Naive thymus-derived CD4-positive, alpha-beta T cell (primary cell): ENCODE data around the gene KIAA1328. TPM values are rescaled to one million over a fixed set of nuclear protein-coding genes. Genes with fewer than 3 reads are reported as not detected.

Experiments
- ATAC-seq: fragments of 150-1000 bp; cut with Tn5 transposase; 2 replicates; pipeline ENCODE4 v1.10.0; 2021; ENCODE audit warnings: mild to moderate bottlenecking, moderate library complexity
- CTCF ChIA-PET: fragments of 350-600 bp; sonication (Branson Sonifier 250); formaldehyde crosslinking; loops from one replicate; lab custom pipeline; 2021; ENCODE audit warnings: antibody characterized with exemption; lab: Charles Lee
- POLR2A ChIA-PET: fragments of 350-600 bp; sonication (Branson Sonifier 250); formaldehyde crosslinking; loops from one replicate; lab custom pipeline; 2021; ENCODE audit warnings: antibody characterized with exemption, inconsistent platforms; lab: Charles Lee
- DNase-seq, 9 donors: peaks; one replicate each; pipeline versions ENCODE4 v3.0.0 to v3.0.0-alpha.2; 2020 to 2022; ENCODE audit warnings: mixed read lengths in 1 of 9
- H3K27ac ChIP-seq: one replicate; pipeline ENCODE4 v1.7.0; 2013; ENCODE audit warnings: mild to moderate bottlenecking, low read depth, low read length, moderate library complexity
- H3K27me3 ChIP-seq, 2 donors: one replicate each; pipeline ENCODE4 v1.7.0; 2013; ENCODE audit warnings: low read length in 2 of 2, mild to moderate bottlenecking in 2 of 2, moderate library complexity in 2 of 2; ENCODE audit not compliant: control insufficient read depth in 2 of 2, insufficient read depth in 2 of 2
- H3K36me3 ChIP-seq, 3 experiments: 1 replicate in 2 of 3; 2 replicates in 1 of 3; pipeline ENCODE4 v1.7.0; 2013; ENCODE audit warnings: low read length in 3 of 3, mild to moderate bottlenecking in 3 of 3, moderate library complexity in 1 of 3; ENCODE audit not compliant: insufficient read depth in 3 of 3, control insufficient read depth in 2 of 3
- H3K4me1 ChIP-seq, 2 donors: one replicate each; pipeline ENCODE4 v1.7.0; 2013; ENCODE audit warnings: low read length in 2 of 2, mild to moderate bottlenecking in 2 of 2, moderate library complexity in 1 of 2; ENCODE audit not compliant: control insufficient read depth in 2 of 2, insufficient read depth in 2 of 2
- H3K4me3 ChIP-seq: 2 replicates; pipeline ENCODE4 v1.7.0; 2013; ENCODE audit warnings: mild to moderate bottlenecking, low read length
- H3K9me3 ChIP-seq, 3 experiments: 1 replicate in 2 of 3; 2 replicates in 1 of 3; pipeline ENCODE4 v1.7.0; 2013; ENCODE audit warnings: low read length in 3 of 3; ENCODE audit not compliant: control insufficient read depth in 2 of 3
- H3K27ac Mint-ChIP-seq, 9 donors: one replicate each; pipeline ENCODE4 v1.8.0; 2020 to 2022; ENCODE audit warnings: mixed read lengths in 9 of 9, mild to moderate bottlenecking in 8 of 9, moderate library complexity in 5 of 9, inconsistent platforms in 2 of 9
- H3K27me3 Mint-ChIP-seq, 5 donors: one replicate each; pipeline ENCODE4 v1.8.0; 2021 to 2022; ENCODE audit warnings: mixed read lengths in 5 of 5, mild to moderate bottlenecking in 1 of 5
- H3K36me3 Mint-ChIP-seq, 5 donors: one replicate each; pipeline ENCODE4 v1.8.0; 2020 to 2022; ENCODE audit warnings: mixed read lengths in 5 of 5, mild to moderate bottlenecking in 3 of 5, inconsistent platforms in 1 of 5
- H3K4me1 Mint-ChIP-seq, 7 donors: one replicate each; pipeline ENCODE4 v1.8.0; 2020 to 2022; ENCODE audit warnings: mixed read lengths in 7 of 7, mild to moderate bottlenecking in 3 of 7, inconsistent platforms in 1 of 7
- H3K4me3 Mint-ChIP-seq, 10 donors: one replicate each; pipeline ENCODE4 v1.8.0; 2020 to 2022; ENCODE audit warnings: mild to moderate bottlenecking in 10 of 10, mixed read lengths in 10 of 10, moderate library complexity in 6 of 10, inconsistent platforms in 2 of 10
- H3K9me3 Mint-ChIP-seq, 11 donors: one replicate each; pipeline ENCODE4 v1.8.0; 2020 to 2022; ENCODE audit warnings: mixed read lengths in 11 of 11, mild to moderate bottlenecking in 4 of 11, inconsistent platforms in 1 of 11, moderate library complexity in 1 of 11
- intact Hi-C, 2 donors: fragments of 100-400 bp; cut with micrococcal nuclease; formaldehyde crosslinking; loops; one replicate each; pipeline ENCODE4 v1.15.1; 2023
- polyA plus RNA-seq, 2 donors: library from polyadenylated mRNA; unstranded; fragments of 300-500 nt; fragmentation: Illumina TruSeq; gene quantifications; one replicate each; pipeline ENCODE4 v1.2.3, GENCODE V29; 2021
- total RNA-seq, 6 experiments: library from RNA in 5 of 6; stranded (reverse) in 5 of 6; gene quantifications; 1 replicate in 5 of 6; 2 replicates in 1 of 6; pipeline ENCODE4 v1.2.3 and lab custom pipeline; 2021 to 2026

Gene KIAA1328
- total and polyA plus RNA-seq, 7 experiments from 2014 or later, result 8.1 to 17.6 (median 13.2) TPM

DNA sequence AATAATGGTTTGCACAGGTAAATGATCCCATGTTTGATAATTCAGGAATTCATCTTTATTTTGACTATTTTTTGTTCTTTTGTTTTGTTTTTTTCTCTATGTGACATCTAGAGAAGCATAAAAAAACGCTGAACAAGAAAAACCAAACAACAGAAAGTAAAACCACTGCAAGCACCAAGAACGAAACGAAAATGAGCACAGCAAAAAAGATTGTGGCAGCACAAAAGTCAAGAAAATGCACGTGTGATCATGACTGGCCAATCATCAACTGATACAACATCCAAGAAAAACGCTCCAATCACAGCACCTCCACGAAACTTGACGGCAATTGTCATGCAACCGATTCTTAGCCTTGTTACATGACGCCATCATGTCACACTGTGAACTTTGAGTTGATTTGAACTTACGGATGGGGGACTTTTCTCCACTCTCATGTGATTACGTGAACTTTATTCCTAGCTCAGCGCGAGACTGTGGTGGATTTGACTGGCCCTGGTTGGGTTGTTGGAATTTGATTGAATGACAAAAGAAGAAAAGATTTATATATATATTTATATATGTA, 417.9 kb downstream of the KIAA1328 start:
- Mint-ChIP-seq H3K4me3 (no peak overlapping the region), H3K4me1 (peaks cover 0 to 11% (median 4%) of the 10 kb centered on the region in 7 donors), H3K36me3 (peaks cover 0 to 11% (median 3%) of the 10 kb centered on the region in 5 donors), H3K27me3 (peaks cover 36 to 59% (median 54%) of the 10 kb centered on the region in 5 donors), H3K9me3 (peaks cover 0 to 30% (median 4%) of the 10 kb centered on the region in 11 donors), H3K27ac (no peak overlapping the region)
- POLR2A ChIA-PET, result no interaction called here
- Histone ChIP-seq H3K27ac (no peak overlapping the region), H3K4me3 (no peak overlapping the region), H3K27me3 (no peaks in the 10 kb centered on the region), H3K9me3 (no peaks in the 10 kb centered on the region), H3K36me3 (no peaks in the 10 kb centered on the region), H3K4me1 (no peaks in the 10 kb centered on the region)
- CTCF ChIA-PET, result no interaction called here
- no peak for ATAC-seq
- no peak for DNase-seq
- intact Hi-C loops, result no loop called here

DNA sequence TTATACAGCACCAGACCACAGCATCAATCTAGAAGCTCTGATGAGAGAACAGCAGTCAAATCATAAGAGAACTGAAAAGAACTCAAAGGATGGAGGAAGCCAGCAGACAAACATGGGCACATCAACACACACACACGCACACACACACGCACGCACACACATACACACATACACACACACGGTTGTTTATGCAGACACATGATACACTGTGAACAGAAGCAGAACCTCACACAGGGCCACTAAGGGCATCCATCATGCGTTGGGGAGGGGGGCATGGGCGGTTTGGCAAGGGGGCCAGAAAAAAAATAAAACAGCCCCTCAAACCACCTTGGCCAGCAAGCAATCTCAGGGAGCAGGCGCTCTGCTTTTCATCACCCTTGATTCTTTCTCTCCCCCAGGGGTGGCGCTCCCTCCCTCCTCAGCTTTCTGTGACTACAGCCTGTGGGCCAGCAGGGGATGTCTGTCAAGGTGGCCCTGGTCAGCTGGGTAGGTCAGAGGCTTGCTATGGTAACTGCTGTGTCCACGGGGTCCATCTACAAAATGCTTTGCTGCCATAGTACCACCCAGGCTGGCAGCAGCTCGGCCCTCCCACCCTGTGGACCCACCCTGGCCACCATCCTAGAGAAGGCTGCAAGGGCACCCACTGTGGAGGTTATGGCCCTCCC, 418.7 kb downstream of the KIAA1328 start:
- Mint-ChIP-seq H3K9me3 (peaks cover 0 to 30% (median 4%) of the 10 kb centered on the region in 11 donors), H3K27me3 (peaks cover 40 to 65% (median 59%) of the 10 kb centered on the region in 5 donors), H3K4me1 (peaks cover 2 to 13% (median 4%) of the 10 kb centered on the region in 7 donors), H3K4me3 (no peak overlapping the region), H3K36me3 (peaks cover 0 to 11% (median 3%) of the 10 kb centered on the region in 5 donors), H3K27ac (no peak overlapping the region)
- no peak for ATAC-seq
- intact Hi-C loops, result no loop called here
- no peaks in the 10 kb centered on the region for H3K4me1 ChIP-seq
- H3K27me3 ChIP-seq, result no peaks in the 10 kb centered on the region
- no peak overlapping the region for H3K27ac ChIP-seq
- H3K9me3 ChIP-seq, result no peaks in the 10 kb centered on the region
- CTCF ChIA-PET, result no interaction called here
- no peak for DNase-seq
- H3K36me3 ChIP-seq, result no peaks in the 10 kb centered on the region
- POLR2A ChIA-PET, result no interaction called here
- no peak overlapping the region for H3K4me3 ChIP-seq

DNA sequence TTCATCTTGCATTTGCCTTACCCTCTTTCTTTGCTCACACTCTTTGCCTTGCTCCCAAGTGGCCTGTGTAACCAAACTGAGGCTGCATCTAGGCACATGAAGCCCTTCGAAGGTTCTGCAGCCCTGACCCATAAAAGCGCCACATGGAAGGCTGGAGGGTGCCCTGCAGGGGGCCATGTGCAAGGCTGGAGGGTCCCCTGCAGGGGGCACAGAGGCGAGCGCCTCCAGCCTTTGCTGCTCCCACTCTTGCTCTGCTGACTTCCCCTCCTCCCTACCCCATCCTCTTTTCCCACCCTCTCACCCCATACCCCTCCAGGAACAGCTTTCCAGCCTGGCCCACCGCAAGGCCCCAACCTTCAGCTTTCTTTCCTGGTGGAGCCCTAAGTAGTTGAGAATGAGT, 419.4 kb downstream of the KIAA1328 start:
- ATAC-seq (peak; percentile 18), DNase-seq (no peak)
- Histone ChIP-seq H3K27me3 (no peaks in the 10 kb centered on the region), H3K9me3 (no peaks in the 10 kb centered on the region), H3K4me1 (no peaks in the 10 kb centered on the region), H3K27ac (no peak overlapping the region), H3K36me3 (no peaks in the 10 kb centered on the region), H3K4me3 (no peak overlapping the region)
- peaks cover 41 to 63% (median 58%) of the 10 kb centered on the region in 5 donors for H3K27me3 Mint-ChIP-seq
- H3K9me3 Mint-ChIP-seq, result peaks cover 0 to 30% (median 4%) of the 10 kb centered on the region in 11 donors
- ChIA-PET CTCF (no interaction called here), POLR2A (no interaction called here)
- intact Hi-C loops, result no loop called here
- H3K27ac Mint-ChIP-seq, result no peak overlapping the region
- H3K36me3 Mint-ChIP-seq, result peaks cover 0 to 11% (median 3%) of the 10 kb centered on the region in 5 donors
- H3K4me3 Mint-ChIP-seq, result no peak overlapping the region
- H3K4me1 Mint-ChIP-seq, result peaks cover 2 to 15% (median 7%) of the 10 kb centered on the region in 7 donors

DNA sequence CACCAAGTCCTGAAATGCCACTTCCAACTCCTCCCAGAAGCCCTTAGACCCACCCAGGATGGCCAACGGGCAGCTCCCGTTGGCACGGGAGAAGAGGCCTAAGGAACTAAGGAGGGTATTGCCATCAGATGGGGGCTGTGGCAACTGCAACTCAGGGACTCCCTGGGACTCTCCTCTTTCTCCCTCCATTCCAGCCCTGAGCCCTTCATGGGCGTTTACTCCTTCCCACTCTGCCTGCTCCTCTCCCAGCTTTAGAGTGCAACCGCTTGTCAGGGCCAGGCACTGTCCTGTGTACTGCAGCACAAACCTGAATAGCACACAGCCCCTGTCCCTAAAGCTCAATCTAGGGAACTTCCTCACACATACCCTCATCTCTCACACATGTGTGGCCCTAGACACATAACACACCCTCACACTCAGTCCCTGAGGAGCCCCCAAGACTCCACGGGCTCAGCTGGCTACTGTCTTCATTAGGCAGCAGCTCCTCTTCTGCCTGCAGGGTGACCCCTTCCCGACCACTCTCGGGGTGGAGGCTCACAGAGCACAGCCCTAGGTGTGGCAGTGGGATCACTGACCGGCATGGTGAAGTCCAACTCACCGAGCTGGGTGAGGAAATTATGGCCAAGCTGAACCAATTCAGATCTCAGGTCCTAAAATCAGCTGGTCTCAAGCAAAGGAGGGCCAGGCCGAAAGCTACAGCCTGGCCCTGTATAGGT, 420.4 kb downstream of the KIAA1328 start:
- no peak overlapping the region for H3K4me3 Mint-ChIP-seq

DNA sequence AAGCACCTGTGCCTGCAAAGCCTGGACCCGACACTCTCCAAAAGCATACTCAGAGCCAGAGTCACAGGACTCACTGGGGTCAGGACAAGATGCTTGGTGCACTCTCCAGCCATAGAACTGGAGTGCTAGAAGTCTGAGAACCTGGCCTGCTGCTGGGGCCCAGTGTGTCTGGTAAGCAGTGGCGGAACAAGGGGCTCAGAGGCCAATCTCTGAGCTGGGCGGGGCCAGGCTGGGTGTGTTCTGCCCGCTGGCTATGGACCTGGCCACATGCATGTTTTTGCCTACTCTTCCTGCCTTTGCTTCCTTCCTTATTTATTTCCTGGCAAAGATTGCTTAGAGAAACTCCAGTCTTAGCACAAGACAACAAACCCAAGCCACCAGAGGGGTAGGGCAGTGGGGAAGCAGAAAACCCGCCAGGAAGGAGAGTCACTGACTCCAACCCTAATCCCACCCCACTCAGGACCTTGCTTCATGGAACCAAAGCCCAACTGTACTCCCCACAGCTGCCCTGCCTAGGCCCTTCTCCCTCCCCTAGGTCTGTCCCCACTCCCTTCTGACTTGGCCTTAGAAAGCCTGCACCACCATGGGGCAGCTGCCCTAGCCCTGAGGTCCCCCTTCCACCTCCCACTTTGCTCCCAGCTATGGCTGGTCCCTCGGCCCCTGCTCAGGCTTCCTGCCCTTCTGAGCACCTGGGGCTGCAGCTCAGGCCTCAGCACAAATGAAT, 421.1 kb downstream of the KIAA1328 start:
- Mint-ChIP-seq H3K4me1 (peaks cover 0 to 14% (median 9%) of the 10 kb centered on the region in 7 donors), H3K4me3 (no peak overlapping the region), H3K9me3 (peaks cover 0 to 25% (median 3%) of the 10 kb centered on the region in 11 donors), H3K27ac (no peak overlapping the region), H3K36me3 (peaks cover 0 to 7% (median 0%) of the 10 kb centered on the region in 5 donors), H3K27me3 (peaks cover 35 to 54% (median 50%) of the 10 kb centered on the region in 5 donors)
- ATAC-seq, result peak; percentile 11
- no peak for DNase-seq
- intact Hi-C loops, result no loop called here
- CTCF ChIA-PET, result no interaction called here
- H3K27ac ChIP-seq, result no peak overlapping the region
- H3K27me3 ChIP-seq, result no peaks in the 10 kb centered on the region
- no peak overlapping the region for H3K4me3 ChIP-seq
- no peaks in the 10 kb centered on the region for H3K4me1 ChIP-seq
- POLR2A ChIA-PET, result no interaction called here
- no peaks in the 10 kb centered on the region for H3K9me3 ChIP-seq
- no peaks in the 10 kb centered on the region for H3K36me3 ChIP-seq

More for the DNA sequence above, 420.4 kb downstream of the KIAA1328 start:
- no peak overlapping the region for H3K27ac Mint-ChIP-seq
- no peaks in the 10 kb centered on the region for H3K4me1 ChIP-seq
- ChIA-PET POLR2A (no interaction called here), CTCF (no interaction called here)
- intact Hi-C loops, result no loop called here
- H3K27me3 ChIP-seq, result no peaks in the 10 kb centered on the region
- H3K36me3 Mint-ChIP-seq, result peaks cover 0 to 11% (median 3%) of the 10 kb centered on the region in 5 donors
- peaks cover 0 to 8% (median 4%) of the 10 kb centered on the region in 7 donors for H3K4me1 Mint-ChIP-seq
- ATAC-seq, result no peak
- H3K9me3 Mint-ChIP-seq, result peaks cover 0 to 30% (median 3%) of the 10 kb centered on the region in 11 donors
- H3K27me3 Mint-ChIP-seq, result peaks cover 34 to 54% (median 49%) of the 10 kb centered on the region in 5 donors
- H3K27ac ChIP-seq, result no peak overlapping the region
- no peaks in the 10 kb centered on the region for H3K36me3 ChIP-seq
- no peaks in the 10 kb centered on the region for H3K9me3 ChIP-seq
- H3K4me3 ChIP-seq, result no peak overlapping the region
- DNase-seq, result no peak

DNA sequence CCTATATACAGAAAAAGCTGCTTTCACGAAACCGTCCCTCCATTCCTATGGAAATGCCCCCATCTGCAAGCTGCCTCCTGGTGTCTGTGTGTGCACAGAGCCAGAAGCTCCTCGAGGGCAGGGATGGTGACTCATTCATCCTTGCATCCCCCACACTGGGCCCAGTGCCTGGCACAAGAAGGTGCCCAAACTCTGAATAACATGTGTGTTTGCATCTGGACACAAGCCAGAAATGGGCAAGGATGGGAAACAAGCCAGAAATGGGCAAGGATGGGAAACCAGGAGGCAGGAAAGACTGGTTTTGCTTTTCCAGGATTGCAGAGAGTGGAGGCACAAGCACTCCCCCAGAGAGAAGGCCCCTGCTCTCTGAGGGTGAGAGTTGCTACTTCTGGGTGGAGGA, 422.8 kb downstream of the KIAA1328 start:
- intact Hi-C loops, result no loop called here
- Histone ChIP-seq H3K27ac (no peak overlapping the region), H3K36me3 (no peaks in the 10 kb centered on the region), H3K4me3 (no peak overlapping the region), H3K27me3 (no peaks in the 10 kb centered on the region), H3K9me3 (no peaks in the 10 kb centered on the region), H3K4me1 (no peaks in the 10 kb centered on the region)
- Mint-ChIP-seq H3K36me3 (peaks cover 0 to 5% (median 0%) of the 10 kb centered on the region in 5 donors), H3K27me3 (peaks cover 38 to 56% (median 52%) of the 10 kb centered on the region in 5 donors), H3K4me3 (peak overlapping the region in 2 of 10 donors; percentile 11 to 20), H3K27ac (no peak overlapping the region), H3K9me3 (peaks cover 0 to 15% (median 2%) of the 10 kb centered on the region in 11 donors), H3K4me1 (peaks cover 0 to 17% (median 9%) of the 10 kb centered on the region in 7 donors)
- no peak for DNase-seq
- POLR2A ChIA-PET, result no interaction called here
- CTCF ChIA-PET, result no interaction called here
- no peak for ATAC-seq
